HEK293T (cell line): ENCODE data around the gene PRDM16.

Experiments
- PKNOX1 ChIP-seq: fragments of 450-650 bp; IDR thresholded peaks from 2 replicates; pipeline ENCODE4 v1.6.1; 2016
- SP1 ChIP-seq: fragments of 450-650 bp; IDR thresholded peaks from 2 replicates; pipeline ENCODE4 v1.6.1; 2017

- TF ChIP-seq PKNOX1 (no peak), SP1 (no peak)
Observed at GRCh38 chr1:3145532-3146325, 76.7 kb downstream of the PRDM16 start.
